HUES6 (cell line): ENCODE measurements around the gene PLEKHA6.

Experiments used
- H3K27ac ChIP-seq: 2 replicates; pipeline ENCODE4 v1.7.0; 2013; ENCODE audit warnings: low read depth, mild to moderate bottlenecking, low read length, inconsistent platforms
- H3K27me3 ChIP-seq: 2 replicates; pipeline ENCODE4 v1.6.1; 2013; ENCODE audit warnings: low read length; ENCODE audit not compliant: control insufficient read depth, insufficient read depth
- H3K36me3 ChIP-seq: 2 replicates; pipeline ENCODE4 v1.6.1; 2013; ENCODE audit warnings: low read length; ENCODE audit not compliant: control insufficient read depth, insufficient read depth
- H3K4me1 ChIP-seq: 2 replicates; pipeline ENCODE4 v1.6.1; 2013; ENCODE audit warnings: low read length; ENCODE audit not compliant: control insufficient read depth, insufficient read depth
- H3K4me3 ChIP-seq: 2 replicates; pipeline ENCODE4 v1.5.1; 2013; ENCODE audit warnings: low read depth, low read length
- H3K9ac ChIP-seq: one replicate; pipeline ENCODE4 v1.6.1; 2013; ENCODE audit warnings: mild to moderate bottlenecking, low read length
- H3K9me3 ChIP-seq: 2 replicates; pipeline ENCODE4 v1.6.1; 2013; ENCODE audit warnings: low read depth, low read length; ENCODE audit not compliant: control insufficient read depth, insufficient read depth

PLEKHA6 gene

GRCh38 chr1:204341380-204341779, 18.3 kb downstream of the PLEKHA6 start:
- Histone ChIP-seq H3K27me3 (peaks cover 7% of the 10 kb centered on the region; the same call in 1 of the 2 replicates), H3K27ac (no peak overlapping the region)

GRCh38 chr1:204340081-204340889, 19.4 kb downstream of the PLEKHA6 start:
- Histone ChIP-seq H3K27ac (no peak overlapping the region), H3K4me1 (peaks cover 77% of the 10 kb centered on the region), H3K27me3 (peaks cover 5% of the 10 kb centered on the region; the same call in 1 of the 2 replicates), H3K36me3 (no peaks in the 10 kb centered on the region), H3K9ac (no peak overlapping the region), H3K4me3 (no peak overlapping the region), H3K9me3 (no peaks in the 10 kb centered on the region)

More at GRCh38 chr1:204341380-204341779, 18.3 kb downstream of the PLEKHA6 start:
- Histone ChIP-seq H3K9ac (no peak overlapping the region), H3K9me3 (no peaks in the 10 kb centered on the region), H3K4me1 (peaks cover 66% of the 10 kb centered on the region), H3K4me3 (no peak overlapping the region), H3K36me3 (no peaks in the 10 kb centered on the region)

GRCh38 chr1:204339541-204339940, 20.2 kb downstream of the PLEKHA6 start:
- H3K4me1 ChIP-seq, result peaks cover 82% of the 10 kb centered on the region
- no peaks in the 10 kb centered on the region for H3K36me3 ChIP-seq
- H3K27me3 ChIP-seq, result 0 out of 2 replicates have a peak, but pooled peaks cover 2% of the 10 kb centered on the region
- no peak overlapping the region for H3K4me3 ChIP-seq
- no peak overlapping the region for H3K9ac ChIP-seq
- no peaks in the 10 kb centered on the region for H3K9me3 ChIP-seq
- H3K27ac ChIP-seq, result no peak overlapping the region

- no peaks in the 10 kb centered on the region for H3K36me3 ChIP-seq
- no peak overlapping the region for H3K9ac ChIP-seq
- H3K4me1 ChIP-seq, result peaks cover 82% of the 10 kb centered on the region
- H3K27ac ChIP-seq, result no peak overlapping the region
- H3K4me3 ChIP-seq, result no peak overlapping the region
- 0 out of 2 replicates have a peak, but pooled peaks cover 2% of the 10 kb centered on the region for H3K27me3 ChIP-seq
- no peaks in the 10 kb centered on the region for H3K9me3 ChIP-seq
Observed at GRCh38 chr1:204338997-204339396, 20.7 kb downstream of the PLEKHA6 start.

GRCh38 chr1:204338360-204338759, 21.4 kb downstream of the PLEKHA6 start:
- 0 out of 2 replicates have a peak, but pooled peaks cover 2% of the 10 kb centered on the region for H3K27me3 ChIP-seq
- peaks cover 85% of the 10 kb centered on the region for H3K4me1 ChIP-seq
- H3K4me3 ChIP-seq, result no peak overlapping the region

GRCh38 chr1:204337583-204337982, 22.1 kb downstream of the PLEKHA6 start:
- Histone ChIP-seq H3K27me3 (0 out of 2 replicates have a peak, but pooled peaks cover 2% of the 10 kb centered on the region), H3K4me3 (no peak overlapping the region), H3K36me3 (no peaks in the 10 kb centered on the region), H3K9ac (no peak overlapping the region), H3K9me3 (no peaks in the 10 kb centered on the region), H3K4me1 (peaks cover 83% of the 10 kb centered on the region), H3K27ac (no peak overlapping the region)

More at GRCh38 chr1:204338360-204338759, 21.4 kb downstream of the PLEKHA6 start:
- H3K9me3 ChIP-seq, result no peaks in the 10 kb centered on the region
- no peaks in the 10 kb centered on the region for H3K36me3 ChIP-seq
- H3K9ac ChIP-seq, result no peak overlapping the region
- H3K27ac ChIP-seq, result no peak overlapping the region

- no peak overlapping the region for H3K4me3 ChIP-seq
- no peak overlapping the region for H3K27ac ChIP-seq
- no peaks in the 10 kb centered on the region for H3K9me3 ChIP-seq
- H3K27me3 ChIP-seq, result 0 out of 2 replicates have a peak, but pooled peaks cover 2% of the 10 kb centered on the region
- H3K9ac ChIP-seq, result no peak overlapping the region
- H3K4me1 ChIP-seq, result peaks cover 78% of the 10 kb centered on the region
- H3K36me3 ChIP-seq, result no peaks in the 10 kb centered on the region
Observed at GRCh38 chr1:204337036-204337429, 22.7 kb downstream of the PLEKHA6 start.

- H3K4me3 ChIP-seq, result no peak overlapping the region
- no peaks in the 10 kb centered on the region for H3K9me3 ChIP-seq
- H3K4me1 ChIP-seq, result peaks cover 76% of the 10 kb centered on the region
- H3K27me3 ChIP-seq, result 0 out of 2 replicates have a peak, but pooled peaks cover 2% of the 10 kb centered on the region
- H3K9ac ChIP-seq, result no peak overlapping the region
- no peak overlapping the region for H3K27ac ChIP-seq
- no peaks in the 10 kb centered on the region for H3K36me3 ChIP-seq
Observed at GRCh38 chr1:204336421-204337035, 23.2 kb downstream of the PLEKHA6 start.

GRCh38 chr1:204335533-204335932, 24.2 kb downstream of the PLEKHA6 start:
- H3K27me3 ChIP-seq, result no peaks in the 10 kb centered on the region
- H3K4me3 ChIP-seq, result no peak overlapping the region
- no peaks in the 10 kb centered on the region for H3K36me3 ChIP-seq
- no peaks in the 10 kb centered on the region for H3K9me3 ChIP-seq
- peaks cover 66% of the 10 kb centered on the region for H3K4me1 ChIP-seq
- no peak overlapping the region for H3K27ac ChIP-seq
- H3K9ac ChIP-seq, result no peak overlapping the region

GRCh38 chr1:204335085-204335484, 24.6 kb downstream of the PLEKHA6 start:
- no peaks in the 10 kb centered on the region for H3K27me3 ChIP-seq
- no peaks in the 10 kb centered on the region for H3K9me3 ChIP-seq
- H3K27ac ChIP-seq, result no peak overlapping the region

GRCh38 chr1:204334455-204334854, 25.3 kb downstream of the PLEKHA6 start:
- no peak overlapping the region for H3K27ac ChIP-seq
- H3K9ac ChIP-seq, result no peak overlapping the region
- H3K4me3 ChIP-seq, result no peak overlapping the region
- no peaks in the 10 kb centered on the region for H3K9me3 ChIP-seq
- no peaks in the 10 kb centered on the region for H3K36me3 ChIP-seq
- H3K27me3 ChIP-seq, result no peaks in the 10 kb centered on the region
- peaks cover 59% of the 10 kb centered on the region for H3K4me1 ChIP-seq

More at GRCh38 chr1:204335085-204335484, 24.6 kb downstream of the PLEKHA6 start:
- Histone ChIP-seq H3K36me3 (no peaks in the 10 kb centered on the region), H3K4me3 (no peak overlapping the region), H3K4me1 (peaks cover 62% of the 10 kb centered on the region), H3K9ac (no peak overlapping the region)
